Measurements from ENCODE around the gene MGAM2.

- TF ChIP-seq CTCF (conservative IDR thresholded peaks at IDR 0.05 in 1 of 2, IDR thresholded peaks at IDR 0.05 in 1 of 2; ENCODE audit: low read depth in 1 of 2, low read length in 2 of 2), result no peak
- TF ChIP-seq EZH2 (IDR thresholded peaks at IDR 0.05; ENCODE audit: low read length, missing control alignments), result no peak
These were observed 23.4 kb upstream of the MGAM2 start for GRCh38 chr7:142088022-142088714.
